ENCODE measurements around the gene COA7.
A peak's percentile ranks its signal among the peaks of the same experiment; 100 is the strongest.

- TF ChIP-seq EP300 (IDR thresholded peaks at IDR 0.05; ENCODE audit: borderline replicate concordance in 1 of 2, control insufficient read depth in 1 of 2, low read depth in 2 of 2, low read length in 2 of 2): peak; percentile 65 to 89; a peak in 3 of 4 replicates
- 0 out of 2 replicates have a peak, but pooled peaks have one; percentile 23 for TF ChIP-seq ESRRA (IDR thresholded peaks at IDR 0.05; ENCODE audit: low read length)
- TF ChIP-seq CTCF (IDR thresholded peaks at IDR 0.05 in 2 of 3, conservative IDR thresholded peaks at IDR 0.05 in 1 of 3; ENCODE audit: control insufficient read depth in 2 of 3, extremely low read depth in 1 of 3, insufficient read depth in 1 of 3, low read depth in 3 of 3, low read length in 3 of 3): no peak
- TF ChIP-seq RBBP5 (conservative IDR thresholded peaks at IDR 0.05): peak; percentile 78; the same call in 1 of the 2 replicates
- peak; percentile 85 for TF ChIP-seq RFX5 (IDR thresholded peaks at IDR 0.05; ENCODE audit: low read depth, low read length)
- TF ChIP-seq SUZ12 (IDR thresholded peaks at IDR 0.05; ENCODE audit: unreplicated experiment): no peak
- TF ChIP-seq NFXL1 (IDR thresholded peaks at IDR 0.05; ENCODE audit: borderline replicate concordance): no peak
- TF ChIP-seq POLR2AphosphoS2 (IDR thresholded peaks at IDR 0.05; ENCODE audit: low read depth, low read length): no peak
Measured at GRCh38 chr1:52636721-52637695, 61.1 kb downstream of the COA7 start.
